Fibroblast of lung (primary cell): ENCODE data around the gene MYH1.

Experiments
- CTCF ChIP-seq, 2 donors: IDR thresholded peaks in 1 of 2; conservative IDR thresholded peaks in 1 of 2; 1 replicate in 1 of 2; 2 replicates in 1 of 2; pipeline ENCODE4 v1.5.1; 2011 to 2012; ENCODE audit warnings: low read length in 2 of 2, control low read depth in 1 of 2, inconsistent platforms in 1 of 2, low read depth in 1 of 2, mild to moderate bottlenecking in 1 of 2
- EZH2 ChIP-seq: IDR thresholded peaks from 2 replicates; pipeline ENCODE4 v1.5.1; 2012; ENCODE audit warnings: low read length, control low read depth, mild to moderate bottlenecking; ENCODE audit errors: missing control alignments

- TF ChIP-seq CTCF (conservative IDR thresholded peaks at IDR 0.05 in 1 of 2, IDR thresholded peaks at IDR 0.05 in 1 of 2; ENCODE audit: low read depth in 1 of 2, low read length in 2 of 2) (no peak), EZH2 (no peak)
Measured at GRCh38 chr17:10512856-10513255, 5.5 kb downstream of the MYH1 start.
